Caki2 (cell line): ENCODE results near the gene CAB39. TPM values are rescaled to one million over a fixed set of nuclear protein-coding genes. Genes with fewer than 3 reads are reported as not detected.
"Not testable (repeated sequence)": the region's sequence is repeated elsewhere in the genome, so short reads cannot be mapped to it uniquely, and the experiment has no call there.

Source experiments
- DNase-seq: peaks from one replicate; pipeline ENCODE4 v3.0.0-alpha.2; 2015; ENCODE audit warnings: low read depth
- in situ Hi-C: cut with HindIII; loops from 2 replicates; pipeline ENCODE4 v1.10.0; 2016; ENCODE audit warnings: low sequenced_read_pairs, low pct_unique_long_range_greater_than_20kb, mixed read lengths
- total RNA-seq: library from RNA; depleted of rRNA; stranded (reverse); fragments of >200 nt; shearing (Covaris generic); gene quantifications from 2 replicates; pipeline ENCODE4 v1.2.3, GENCODE V29; 2014; ENCODE audit warnings: low replicate concordance

CAB39 gene
- total RNA-seq, 1 experiment from 2014 or later: 24.8 TPM

GRCh38 chr2:230703514-230703913 is 9.1 kb upstream of the CAB39 start:
- in situ Hi-C loops: no loop called here
- no peak for DNase-seq

- DNase-seq: peak; percentile 61
- in situ Hi-C loops: no loop called here
Measured at GRCh38 chr2:230706053-230706521, 6.6 kb upstream of the CAB39 start.

- no peak for DNase-seq
- in situ Hi-C loops: no loop called here
Measured at GRCh38 chr2:230706966-230707365, 5.7 kb upstream of the CAB39 start.

GRCh38 chr2:230708204-230708603 is 4.4 kb upstream of the CAB39 start:
- in situ Hi-C loops: no loop called here
- no peak for DNase-seq

GRCh38 chr2:230711224-230711623 is 1.4 kb upstream of the CAB39 start:
- DNase-seq: no peak
- in situ Hi-C loops: no loop called here

- DNase-seq: peak; percentile 43
- in situ Hi-C loops: no loop called here
Measured at GRCh38 chr2:230713331-230714135, 891 bp downstream of the CAB39 start.

GRCh38 chr2:230714136-230714480 is 1.5 kb downstream of the CAB39 start:
- in situ Hi-C loops: no loop called here
- DNase-seq: peak; percentile 46

- in situ Hi-C loops: no loop called here
- peak; percentile 17 for DNase-seq
Measured at GRCh38 chr2:230715201-230715600, 2.6 kb downstream of the CAB39 start.

- no peak for DNase-seq
- in situ Hi-C loops: no loop called here
Measured at GRCh38 chr2:230716588-230716987, 3.9 kb downstream of the CAB39 start.

- peak; percentile 30 for DNase-seq
- in situ Hi-C loops: no loop called here
Measured at GRCh38 chr2:230717600-230717999, 5.0 kb downstream of the CAB39 start.

GRCh38 chr2:230719340-230719739 is 6.7 kb downstream of the CAB39 start:
- in situ Hi-C loops: no loop called here

GRCh38 chr2:230721712-230722111 is 9.1 kb downstream of the CAB39 start:
- in situ Hi-C loops: no loop called here
- no peak for DNase-seq

More at GRCh38 chr2:230719340-230719739, 6.7 kb downstream of the CAB39 start:
- DNase-seq: no peak

- in situ Hi-C loops: no loop called here
- no peak for DNase-seq
Measured at GRCh38 chr2:230722207-230722885, 9.7 kb downstream of the CAB39 start.

GRCh38 chr2:230723363-230723762 is 10.7 kb downstream of the CAB39 start:
- DNase-seq: no peak
- in situ Hi-C loops: no loop called here

GRCh38 chr2:230724957-230725356 is 12.3 kb downstream of the CAB39 start:
- in situ Hi-C loops, DNase-seq: not testable (repeated sequence)

GRCh38 chr2:230731512-230731911 is 18.9 kb downstream of the CAB39 start:
- DNase-seq: no peak

GRCh38 chr2:230732914-230733401 is 20.3 kb downstream of the CAB39 start:
- no peak for DNase-seq
- in situ Hi-C loops: no loop called here

More at GRCh38 chr2:230731512-230731911, 18.9 kb downstream of the CAB39 start:
- in situ Hi-C loops: no loop called here

- DNase-seq: no peak
- in situ Hi-C loops: no loop called here
Measured at GRCh38 chr2:230734247-230735175, 21.9 kb downstream of the CAB39 start.
